ENCODE measurements around the gene TNPO1. TPM values are rescaled to one million over a fixed set of nuclear protein-coding genes. Genes with fewer than 3 reads are reported as not detected.

TNPO1 gene
- total and polyA plus RNA-seq, 2 of the 13 experiments (the other 11 are each of a cell fraction or from before 2014, with no cell fraction given) = 26.7 to 123 TPM

DNA sequence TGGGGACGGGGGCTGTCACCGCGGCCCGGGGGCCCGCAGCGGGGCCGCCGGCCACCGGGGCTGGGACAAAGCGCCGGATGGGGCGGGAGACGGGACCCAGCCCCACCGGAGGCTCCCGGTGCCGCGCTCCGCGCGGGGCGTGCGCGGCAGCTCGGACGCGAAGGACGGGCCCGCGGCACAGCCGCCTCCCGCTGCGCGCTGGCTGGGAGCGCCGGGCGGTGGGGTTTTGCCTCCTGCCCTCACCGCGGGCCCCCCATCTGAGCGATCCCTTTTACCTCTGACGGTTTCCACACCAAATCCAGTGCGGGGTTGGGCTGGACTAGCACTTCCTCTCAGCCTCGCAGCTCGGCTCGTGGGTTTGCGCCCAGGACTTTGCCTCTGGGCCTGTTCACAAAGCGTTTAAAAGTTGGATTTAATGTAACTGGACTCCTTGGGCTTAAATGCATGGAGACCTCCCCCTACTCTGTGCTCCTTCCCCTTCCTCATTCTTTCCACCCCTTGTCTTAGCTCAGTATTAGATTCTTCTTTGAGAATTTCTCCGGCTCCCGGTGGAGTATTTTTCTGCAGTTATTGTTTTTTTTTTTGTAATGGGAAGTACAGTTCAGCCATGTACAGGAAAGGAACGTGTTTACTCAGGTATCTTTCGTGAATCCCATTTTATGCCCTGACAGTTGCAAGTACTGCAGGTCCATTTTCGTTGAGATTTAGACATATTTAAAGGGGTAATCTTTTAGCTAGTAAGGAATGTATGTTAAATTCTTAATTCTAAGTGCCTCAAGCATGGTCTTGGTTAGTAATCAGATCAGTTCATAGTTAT is 140.1 kb downstream of the TNPO1 start (continued):
- TF ChIP-seq, protein P1, sequence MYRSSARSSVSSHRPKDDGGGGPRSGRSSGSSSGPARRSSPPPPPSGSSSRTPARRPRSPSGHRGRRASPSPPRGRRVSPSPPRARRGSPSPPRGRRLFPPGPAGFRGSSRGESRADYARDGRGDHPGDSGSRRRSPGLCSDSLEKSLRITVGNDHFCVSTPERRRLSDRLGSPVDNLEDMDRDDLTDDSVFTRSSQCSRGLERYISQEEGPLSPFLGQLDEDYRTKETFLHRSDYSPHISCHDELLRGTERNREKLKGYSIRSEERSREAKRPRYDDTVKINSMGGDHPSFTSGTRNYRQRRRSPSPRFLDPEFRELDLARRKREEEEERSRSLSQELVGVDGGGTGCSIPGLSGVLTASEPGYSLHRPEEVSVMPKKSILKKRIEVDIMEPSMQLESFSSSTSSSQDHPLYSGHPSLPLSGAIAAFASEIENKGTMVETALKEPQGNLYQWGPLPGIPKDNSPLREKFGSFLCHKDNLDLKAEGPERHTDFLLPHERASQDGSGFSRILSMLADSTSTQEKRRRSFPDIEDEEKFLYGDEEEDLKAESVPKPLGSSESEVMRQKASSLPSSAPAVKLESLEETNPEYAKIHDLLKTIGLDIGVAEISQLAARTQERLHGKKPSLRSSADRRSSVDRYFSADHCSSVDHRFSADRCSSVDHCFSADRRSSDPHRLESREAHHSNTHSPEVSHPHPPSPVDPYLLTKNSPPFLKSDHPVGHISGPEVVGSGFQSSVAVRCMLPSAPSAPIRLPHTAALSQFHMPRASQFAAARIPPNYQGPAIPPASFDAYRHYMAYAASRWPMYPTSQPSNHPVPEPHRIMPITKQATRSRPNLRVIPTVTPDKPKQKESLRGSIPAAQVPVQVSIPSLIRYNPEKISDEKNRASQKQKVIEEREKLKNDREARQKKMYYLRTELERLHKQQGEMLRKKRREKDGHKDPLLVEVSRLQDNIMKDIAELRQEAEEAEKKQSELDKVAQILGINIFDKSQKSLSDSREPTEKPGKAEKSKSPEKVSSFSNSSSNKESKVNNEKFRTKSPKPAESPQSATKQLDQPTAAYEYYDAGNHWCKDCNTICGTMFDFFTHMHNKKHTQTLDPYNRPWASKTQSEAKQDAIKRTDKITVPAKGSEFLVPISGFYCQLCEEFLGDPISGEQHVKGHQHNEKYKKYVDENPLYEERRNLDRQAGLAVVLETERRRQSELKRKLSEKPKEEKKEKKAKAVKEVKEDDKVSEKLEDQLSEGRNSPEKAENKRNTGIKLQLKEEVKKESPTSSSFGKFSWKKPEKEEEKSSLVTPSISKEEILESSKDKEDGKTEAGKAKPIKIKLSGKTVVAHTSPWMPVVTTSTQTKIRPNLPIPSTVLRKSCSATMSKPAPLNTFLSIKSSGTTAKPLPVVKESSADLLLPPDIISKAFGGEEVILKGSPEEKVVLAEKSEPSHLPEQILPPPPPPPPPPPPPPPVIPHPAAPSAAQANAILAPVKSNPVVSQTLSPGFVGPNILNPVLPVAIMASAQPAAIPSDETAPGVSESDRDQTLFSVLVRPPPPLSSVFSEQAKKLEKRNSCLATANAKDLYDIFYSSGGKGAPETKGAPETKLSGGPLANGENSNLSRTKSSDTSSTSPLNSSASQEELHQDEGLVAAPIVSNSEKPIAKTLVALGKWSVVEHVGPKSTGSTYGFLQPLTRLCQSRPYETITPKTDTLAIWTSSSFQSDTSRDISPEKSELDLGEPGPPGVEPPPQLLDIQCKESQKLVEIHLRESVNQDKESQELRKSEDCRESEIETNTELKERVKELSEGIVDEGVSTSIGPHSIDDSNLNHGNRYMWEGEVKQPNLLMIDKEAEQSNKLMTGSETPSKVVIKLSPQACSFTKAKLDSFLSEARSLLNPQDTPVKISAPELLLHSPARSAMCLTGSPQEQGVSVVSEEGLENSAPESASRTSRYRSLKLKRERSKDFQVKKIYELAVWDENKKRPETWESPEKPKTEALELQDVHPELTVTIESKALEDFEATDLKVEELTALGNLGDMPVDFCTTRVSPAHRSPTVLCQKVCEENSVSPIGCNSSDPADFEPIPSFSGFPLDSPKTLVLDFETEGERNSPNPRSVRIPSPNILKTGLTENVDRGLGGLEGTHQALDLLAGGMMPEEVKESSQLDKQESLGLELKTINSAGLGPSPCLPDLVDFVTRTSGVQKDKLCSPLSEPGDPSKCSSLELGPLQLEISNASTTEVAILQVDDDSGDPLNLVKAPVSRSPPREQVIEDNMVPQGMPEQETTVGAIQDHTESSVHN (CRISPR knock-in tag; IDR thresholded peaks at IDR 0.05) = no peak
- no peak for TF ChIP-seq STAT6 (CRISPR knock-in tag; IDR thresholded peaks at IDR 0.05; ENCODE audit: borderline replicate concordance)
- no peak for TF ChIP-seq FOXJ3 (CRISPR knock-in tag; IDR thresholded peaks at IDR 0.05; ENCODE audit: borderline replicate concordance)
- TF ChIP-seq, protein P2, sequence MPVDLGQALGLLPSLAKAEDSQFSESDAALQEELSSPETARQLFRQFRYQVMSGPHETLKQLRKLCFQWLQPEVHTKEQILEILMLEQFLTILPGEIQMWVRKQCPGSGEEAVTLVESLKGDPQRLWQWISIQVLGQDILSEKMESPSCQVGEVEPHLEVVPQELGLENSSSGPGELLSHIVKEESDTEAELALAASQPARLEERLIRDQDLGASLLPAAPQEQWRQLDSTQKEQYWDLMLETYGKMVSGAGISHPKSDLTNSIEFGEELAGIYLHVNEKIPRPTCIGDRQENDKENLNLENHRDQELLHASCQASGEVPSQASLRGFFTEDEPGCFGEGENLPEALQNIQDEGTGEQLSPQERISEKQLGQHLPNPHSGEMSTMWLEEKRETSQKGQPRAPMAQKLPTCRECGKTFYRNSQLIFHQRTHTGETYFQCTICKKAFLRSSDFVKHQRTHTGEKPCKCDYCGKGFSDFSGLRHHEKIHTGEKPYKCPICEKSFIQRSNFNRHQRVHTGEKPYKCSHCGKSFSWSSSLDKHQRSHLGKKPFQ (CRISPR knock-in tag; IDR thresholded peaks at IDR 0.05; ENCODE audit: insufficient replicate concordance) = no peak
- no peak for TF ChIP-seq NR1H2 (CRISPR knock-in tag; IDR thresholded peaks at IDR 0.05; ENCODE audit: borderline replicate concordance, low read depth)
- no peak for TF ChIP-seq ZNF383 (CRISPR knock-in tag; IDR thresholded peaks at IDR 0.05; ENCODE audit: borderline replicate concordance)
- TF ChIP-seq THAP9 (CRISPR knock-in tag; IDR thresholded peaks at IDR 0.05; ENCODE audit: borderline replicate concordance) = no peak
- TF ChIP-seq ZNF552 (CRISPR knock-in tag; IDR thresholded peaks at IDR 0.05; ENCODE audit: borderline replicate concordance) = no peak
- TF ChIP-seq PITX1 (CRISPR knock-in tag; IDR thresholded peaks at IDR 0.05) = no peak
- TF ChIP-seq ZNF30 (CRISPR knock-in tag; IDR thresholded peaks at IDR 0.05) = no peak
- TF ChIP-seq SAFB2 (CRISPR knock-in tag; IDR thresholded peaks at IDR 0.05; ENCODE audit: borderline replicate concordance, low read depth) = no peak
